Testis (tissue), 5 donors: ENCODE measurements around the gene CDC27. TPM values are rescaled to one million over a fixed set of nuclear protein-coding genes. Genes with fewer than 3 reads are reported as not detected.

ENCODE experiments used
- DNase-seq: peaks from one replicate; pipeline ENCODE4 v3.0.0-alpha.2; 2019
- H3K27ac ChIP-seq, 2 donors: fragments of 200-600 bp; sonication (generic); one replicate each; pipeline ENCODE4 v1.5.1; 2019
- H3K27me3 ChIP-seq: fragments of 200-600 bp; sonication (generic); one replicate; pipeline ENCODE4 v1.5.1; 2019
- H3K36me3 ChIP-seq: fragments of 200-600 bp; sonication (generic); one replicate; pipeline ENCODE4 v1.5.1; 2017; ENCODE audit warnings: low read depth; ENCODE audit errors: missing control alignments
- H3K4me1 ChIP-seq: fragments of 200-600 bp; sonication (generic); one replicate; pipeline ENCODE4 v1.5.1; 2019
- H3K4me3 ChIP-seq, 2 donors: fragments of 200-600 bp; sonication (generic); one replicate each; pipeline ENCODE4 v1.5.1; 2017 to 2019
- H3K9me3 ChIP-seq: fragments of 200-600 bp; sonication (generic); one replicate; pipeline ENCODE4 v1.5.1; 2017
- CTCF ChIP-seq, 3 experiments: fragments of 450-650 bp in 2 of 3; fragments of 200-600 bp in 1 of 3; sonication (generic) in 1 of 3; IDR thresholded peaks; one replicate each; pipeline ENCODE4 v1.5.1; 2016 to 2019; ENCODE audit warnings: antibody characterized with exemption in 3 of 3, mild to moderate bottlenecking in 2 of 3, moderate library complexity in 1 of 3
- POLR2A ChIP-seq: fragments of 450-650 bp; IDR thresholded peaks from one replicate; pipeline ENCODE4 v1.6.1; 2017; ENCODE audit warnings: antibody characterized with exemption, mild to moderate bottlenecking, moderate library complexity
- WGBS, 2 donors: methylation state at CpG; one replicate each; pipeline ENCODE4 v1.1.5; 2018; 5-methylcytosine and 5-hydroxymethylcytosine counted together
- intact Hi-C: fragments of 100-400 bp; cut with DNase I; formaldehyde crosslinking; loops from one replicate; pipeline ENCODE4 v1.15.1; 2023; ENCODE audit warnings: low total_unique reads
- long read RNA-seq, 2 donors: transcript quantifications; one replicate each; lab custom pipeline, GENCODE V29; 2026
- polyA plus RNA-seq: library from polyadenylated mRNA; stranded (reverse); fragments of 350-450 nt; fragmentation: Illumina TruSeq; extraction: RNeasy Lipid Tissue Mini Kit (QIAGEN cat#74804); gene quantifications from one replicate; pipeline ENCODE4 v1.2.3, GENCODE V29; 2014; ENCODE audit warnings: low read depth, low replicate concordance; ENCODE audit not compliant: insufficient read depth
- total RNA-seq, 2 donors: library from RNA; depleted of rRNA; stranded (reverse); fragments of >200 nt; gene quantifications; one replicate each; pipeline ENCODE4 v1.2.3, GENCODE V29; 2016

CDC27 gene, protein sequence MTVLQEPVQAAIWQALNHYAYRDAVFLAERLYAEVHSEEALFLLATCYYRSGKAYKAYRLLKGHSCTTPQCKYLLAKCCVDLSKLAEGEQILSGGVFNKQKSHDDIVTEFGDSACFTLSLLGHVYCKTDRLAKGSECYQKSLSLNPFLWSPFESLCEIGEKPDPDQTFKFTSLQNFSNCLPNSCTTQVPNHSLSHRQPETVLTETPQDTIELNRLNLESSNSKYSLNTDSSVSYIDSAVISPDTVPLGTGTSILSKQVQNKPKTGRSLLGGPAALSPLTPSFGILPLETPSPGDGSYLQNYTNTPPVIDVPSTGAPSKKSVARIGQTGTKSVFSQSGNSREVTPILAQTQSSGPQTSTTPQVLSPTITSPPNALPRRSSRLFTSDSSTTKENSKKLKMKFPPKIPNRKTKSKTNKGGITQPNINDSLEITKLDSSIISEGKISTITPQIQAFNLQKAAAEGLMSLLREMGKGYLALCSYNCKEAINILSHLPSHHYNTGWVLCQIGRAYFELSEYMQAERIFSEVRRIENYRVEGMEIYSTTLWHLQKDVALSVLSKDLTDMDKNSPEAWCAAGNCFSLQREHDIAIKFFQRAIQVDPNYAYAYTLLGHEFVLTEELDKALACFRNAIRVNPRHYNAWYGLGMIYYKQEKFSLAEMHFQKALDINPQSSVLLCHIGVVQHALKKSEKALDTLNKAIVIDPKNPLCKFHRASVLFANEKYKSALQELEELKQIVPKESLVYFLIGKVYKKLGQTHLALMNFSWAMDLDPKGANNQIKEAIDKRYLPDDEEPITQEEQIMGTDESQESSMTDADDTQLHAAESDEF
- total RNA-seq (10 to 100 TPM; 74.6 to 99.8 TPM), polyA plus RNA-seq (85.8 TPM)
- long read RNA-seq, donor 1, full-length matches to known transcripts, result 2 of 2 reads
- long read RNA-seq, donor 1, partial matches to known transcripts, result 0 of 2 reads
- long read RNA-seq, donor 1, other reads (novel, unspliced or antisense), result 0 of 2 reads
- long read RNA-seq, donor 2, partial matches to known transcripts, result 0 of 1 reads
- long read RNA-seq, donor 2, other reads (novel, unspliced or antisense), result 0 of 1 reads

- Histone ChIP-seq H3K27ac (peak within 1 kb of the TSS; percentile 95 to 98), H3K4me1 (peaks cover 11% of the 10 kb centered on the region), H3K9me3 (no peaks in the 10 kb centered on the region), H3K36me3 (no peaks in the 10 kb centered on the region), H3K4me3 (peak within 1 kb of the TSS; percentile 85 to 89), H3K27me3 (no peaks in the 10 kb centered on the region)
- 0% methylated on average over 30 to 50 of the region's 64 CpGs for WGBS, 2 donors
- peak; percentile 100 for DNase-seq
- intact Hi-C loops, result no loop called here
- TF ChIP-seq POLR2A, result peak; percentile 19
- TF ChIP-seq CTCF (IDR thresholded peaks at IDR 0.05), result peak in 1 of 3 experiments; percentile 21
Measured at GRCh38 chr17:47188876-47189731, at the start of gene CDC27. Gene CDC27, minus strand, starts transcription at chr17:47189295. Its CDS starts 123 bp downstream, at chr17:47189172.

DNA sequence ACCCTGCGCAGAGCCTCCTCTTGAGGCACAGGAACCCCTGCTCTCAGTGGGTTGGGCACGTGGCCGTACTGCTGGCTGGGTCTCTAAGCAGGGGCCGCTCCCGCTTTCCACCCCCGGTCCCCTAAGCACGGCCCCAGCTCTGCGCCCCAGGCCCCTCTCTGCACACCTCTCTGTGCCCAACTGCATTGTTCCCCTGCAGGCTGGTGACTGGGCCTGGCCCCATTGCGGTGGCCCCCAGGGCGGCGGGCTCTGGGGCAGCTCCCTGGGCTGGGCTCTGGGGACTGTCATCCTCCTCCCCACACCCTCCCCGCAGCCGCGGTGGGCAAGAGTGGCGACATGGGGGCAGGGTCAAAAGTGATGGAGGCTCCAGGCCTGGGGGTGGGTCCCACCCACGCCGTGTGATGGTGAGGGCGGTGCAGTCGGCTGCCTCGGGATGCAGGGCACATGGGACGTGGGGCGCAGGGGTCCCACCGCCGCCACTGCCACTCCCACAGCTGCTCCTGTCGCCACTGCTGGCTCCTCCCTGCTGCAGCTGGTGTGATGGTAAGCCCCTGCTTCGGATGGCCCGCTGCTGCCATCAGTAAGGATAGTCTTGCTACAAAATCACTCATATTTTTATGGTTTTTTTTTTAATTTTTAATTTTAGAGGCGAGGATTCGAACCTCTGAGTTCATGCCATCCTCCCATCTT, 49.4 kb upstream of the CDC27 start:
- no peaks in the 10 kb centered on the region for H3K36me3 ChIP-seq
- H3K27ac ChIP-seq, result no peak overlapping the region
- H3K4me1 ChIP-seq, result peaks cover 13% of the 10 kb centered on the region
- TF ChIP-seq CTCF (IDR thresholded peaks at IDR 0.05) (no peak), POLR2A (no peak)
- intact Hi-C loops, result loop anchor here (10.0 kb wide), 1 partner anchor 76 kb away; no protein-coding TSS in a partner anchor
- H3K9me3 ChIP-seq, result no peaks in the 10 kb centered on the region
- no peak overlapping the region for H3K4me3 ChIP-seq
- H3K27me3 ChIP-seq, result no peaks in the 10 kb centered on the region
- no peak for DNase-seq
- WGBS, 2 donors, result 89 to 92% methylated on average over 18 to 28 of the region's 29 CpGs

- 93% methylated on average over 7 of the region's 7 CpGs; no CpG with 5 or more reads in 1 of the 2 donors for WGBS, 2 donors
- TF ChIP-seq CTCF (IDR thresholded peaks at IDR 0.05) (no peak), POLR2A (no peak)
- no peak for DNase-seq
- intact Hi-C loops, result loop anchor here (10.0 kb wide), 1 partner anchor 77 kb away; no protein-coding TSS in a partner anchor
- Histone ChIP-seq H3K27ac (no peak overlapping the region), H3K27me3 (no peaks in the 10 kb centered on the region), H3K4me3 (no peak overlapping the region), H3K9me3 (no peaks in the 10 kb centered on the region), H3K36me3 (no peaks in the 10 kb centered on the region), H3K4me1 (peaks cover 13% of the 10 kb centered on the region)
Measured at GRCh38 chr17:47237841-47238240, 48.7 kb upstream of the CDC27 start.

- H3K4me1 ChIP-seq, result peaks cover 13% of the 10 kb centered on the region
- no peak for TF ChIP-seq POLR2A
- intact Hi-C loops, result loop anchor here (10.0 kb wide), 1 partner anchor 79 kb away; no protein-coding TSS in a partner anchor
- WGBS, 2 donors, result 89 to 97% methylated on average over 2 of the region's 2 CpGs
- no peaks in the 10 kb centered on the region for H3K36me3 ChIP-seq
- no peak overlapping the region for H3K4me3 ChIP-seq
- H3K27ac ChIP-seq, result no peak overlapping the region
- DNase-seq, result no peak
- H3K27me3 ChIP-seq, result no peaks in the 10 kb centered on the region
- no peaks in the 10 kb centered on the region for H3K9me3 ChIP-seq
Measured at GRCh38 chr17:47235923-47236322, 46.8 kb upstream of the CDC27 start.
